IPS DF 4.7 (cell line): Measurements from ENCODE around the gene SCARF1.

Source experiments
- DNase-seq: peaks from one replicate; pipeline ENCODE4 v3.0.0-alpha.2; 2013; ENCODE audit warnings: low spot score; ENCODE audit errors: extremely low read depth

The SCARF1 gene

DNA sequence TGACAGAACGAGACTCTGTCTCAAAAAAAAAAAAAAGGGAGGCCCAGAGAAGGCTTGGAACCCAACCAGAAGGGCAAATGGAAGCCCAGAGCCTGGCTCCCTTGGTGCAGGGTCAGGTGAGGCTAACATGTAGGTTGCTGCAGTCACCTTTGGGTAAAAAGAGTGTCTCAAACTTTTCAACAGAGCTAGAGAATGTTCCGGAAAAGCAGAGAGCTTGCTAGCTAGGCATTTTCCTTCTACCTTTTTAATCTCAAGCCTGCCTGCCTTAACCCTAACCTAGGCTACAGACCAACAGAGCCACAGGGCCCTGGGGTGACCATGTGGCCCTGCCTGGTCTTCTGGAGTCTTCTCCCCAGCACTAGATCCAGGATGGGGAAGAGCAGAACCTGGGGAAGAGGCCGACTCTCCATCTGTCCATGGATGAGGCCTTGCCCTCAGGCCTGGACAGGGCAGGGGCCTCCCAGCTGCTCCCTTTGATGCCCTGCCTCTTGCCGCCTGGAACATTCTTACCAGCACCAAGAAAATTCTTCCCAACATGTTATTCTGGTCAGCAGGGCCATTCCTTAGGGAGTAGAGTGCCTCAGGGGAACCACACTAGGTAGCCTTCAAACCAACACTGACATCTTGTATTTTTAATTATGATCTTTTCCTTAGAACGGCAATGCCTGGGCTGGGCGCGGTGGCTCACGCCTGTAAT is 47.0 kb downstream of the SCARF1 start:
- DNase-seq: no peak

- DNase-seq: no peak
These were observed 47.6 kb downstream of the SCARF1 start for GRCh38 chr17:1597861-1598342.

- DNase-seq: no peak
These were observed 52.0 kb downstream of the SCARF1 start for GRCh38 chr17:1593630-1593931.

DNA sequence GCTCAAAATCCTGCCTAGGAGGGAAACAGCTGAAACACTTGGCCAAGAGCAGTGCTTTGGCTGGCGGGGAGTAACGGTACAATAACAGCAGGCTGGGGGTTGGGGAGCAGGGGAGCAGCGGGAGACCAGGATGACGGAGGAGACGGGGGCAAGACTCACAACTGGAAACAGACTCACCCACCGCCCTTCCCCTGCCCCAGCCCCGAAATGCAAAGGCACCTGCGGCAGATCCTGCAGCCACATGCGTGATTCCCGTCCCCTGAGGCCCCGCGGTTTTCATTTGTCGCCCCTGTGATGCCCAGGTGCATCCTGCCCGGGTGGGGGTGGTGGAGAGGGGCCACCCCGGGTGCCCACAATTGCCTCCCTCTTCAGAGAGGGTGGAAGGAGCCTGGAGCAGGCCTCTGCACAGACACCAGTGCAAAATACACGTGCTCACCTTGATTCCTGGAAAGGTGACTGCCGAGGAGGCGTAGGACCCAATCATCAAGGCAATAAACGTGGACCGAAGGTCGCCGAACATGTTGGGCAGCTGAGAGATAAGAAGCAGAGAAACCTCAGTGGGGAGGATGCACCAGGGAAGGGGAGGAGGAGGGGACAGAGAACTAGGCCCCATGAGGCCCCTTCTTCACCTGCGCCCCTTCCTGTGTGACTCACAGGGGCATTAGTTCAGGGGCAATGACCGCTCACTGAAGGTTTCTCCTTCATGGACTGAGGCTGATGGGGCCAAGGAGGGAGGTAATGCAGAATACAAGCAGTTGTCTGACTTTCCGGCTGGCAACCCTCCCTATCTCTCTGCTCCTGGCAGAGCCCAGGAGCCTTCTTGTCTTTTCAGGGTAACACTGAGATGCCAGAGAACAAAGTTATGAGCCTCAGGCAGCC is 52.5 kb downstream of the SCARF1 start:
- no peak for DNase-seq

- DNase-seq: no peak
These were observed 54.0 kb downstream of the SCARF1 start for GRCh38 chr17:1591474-1592090.

DNA sequence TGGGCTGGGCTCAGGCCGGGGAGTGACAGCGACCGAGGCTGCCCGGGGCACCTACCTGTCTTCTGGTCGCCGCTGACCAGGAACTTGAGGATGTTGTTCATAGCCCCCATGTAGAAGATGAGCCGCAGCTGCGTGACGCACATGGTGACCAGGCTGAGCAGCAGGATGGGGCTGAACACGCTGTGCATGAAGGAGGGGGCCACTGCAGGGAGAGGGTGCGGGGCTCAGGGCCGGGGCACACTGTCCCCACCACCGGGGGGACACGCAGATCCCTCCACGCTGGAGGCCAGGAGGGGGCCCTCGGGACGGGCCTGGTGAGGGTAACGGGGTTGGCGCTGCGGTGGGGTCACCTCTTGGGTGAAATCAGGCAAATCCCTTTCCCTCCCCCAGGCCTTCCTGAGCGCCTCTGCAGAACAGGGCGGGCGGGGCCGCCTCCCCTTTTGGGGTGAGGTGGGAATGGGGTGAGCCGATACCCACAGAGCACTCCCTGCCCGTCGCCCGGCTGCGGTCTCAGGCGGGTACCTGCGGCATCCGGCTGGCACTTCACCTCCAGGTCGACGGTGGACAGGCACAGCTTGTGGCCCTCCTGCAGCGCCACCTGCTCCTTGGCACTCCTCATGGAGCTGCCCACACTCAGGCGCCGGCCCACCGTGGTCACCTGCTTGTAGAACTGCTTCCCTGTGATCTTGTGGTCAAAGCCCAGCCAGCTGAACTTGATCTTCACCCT is 54.6 kb downstream of the SCARF1 start:
- no peak for DNase-seq

GRCh38 chr17:1590029-1590746 is 55.3 kb downstream of the SCARF1 start:
- no peak for DNase-seq

- DNase-seq: no peak
These were observed 56.5 kb downstream of the SCARF1 start for GRCh38 chr17:1588821-1589585.

- DNase-seq: no peak
These were observed 61.4 kb downstream of the SCARF1 start for GRCh38 chr17:1584167-1584566.
